ENCODE results near the gene ANK2.

Gene ANK2

GRCh38 chr4:113290666-113291065, 241.2 kb downstream of the ANK2 start:
- DNase-seq (ENCODE audit: low read depth) = no peak

GRCh38 chr4:113292371-113293042, 243.1 kb downstream of the ANK2 start:
- no peak for DNase-seq (ENCODE audit: low read depth)

GRCh38 chr4:113293043-113293560, 243.6 kb downstream of the ANK2 start:
- no peak for DNase-seq (ENCODE audit: low read depth)

- no peak for DNase-seq (ENCODE audit: low read depth)
Observed at GRCh38 chr4:113293674-113294073, 244.2 kb downstream of the ANK2 start.

DNA sequence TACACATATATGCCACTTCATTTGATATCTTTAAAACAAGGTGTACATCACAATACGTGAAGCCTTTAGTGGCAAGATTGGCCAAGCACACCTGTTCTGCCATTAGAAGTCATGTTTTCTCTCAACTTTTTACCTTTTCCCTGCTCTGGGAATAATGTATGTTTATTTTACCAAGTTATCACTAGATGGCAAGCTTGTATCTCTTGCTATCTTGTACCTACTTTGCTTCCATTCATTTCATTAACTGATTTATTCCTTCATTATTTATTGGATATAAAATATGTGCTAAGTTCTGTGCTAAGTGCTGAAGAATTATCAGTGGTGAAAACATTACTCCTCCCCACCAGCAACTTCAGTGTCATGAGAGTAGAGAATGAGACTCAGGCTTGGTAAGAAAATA, 245.5 kb downstream of the ANK2 start:
- no peak for DNase-seq (ENCODE audit: low read depth)

DNA sequence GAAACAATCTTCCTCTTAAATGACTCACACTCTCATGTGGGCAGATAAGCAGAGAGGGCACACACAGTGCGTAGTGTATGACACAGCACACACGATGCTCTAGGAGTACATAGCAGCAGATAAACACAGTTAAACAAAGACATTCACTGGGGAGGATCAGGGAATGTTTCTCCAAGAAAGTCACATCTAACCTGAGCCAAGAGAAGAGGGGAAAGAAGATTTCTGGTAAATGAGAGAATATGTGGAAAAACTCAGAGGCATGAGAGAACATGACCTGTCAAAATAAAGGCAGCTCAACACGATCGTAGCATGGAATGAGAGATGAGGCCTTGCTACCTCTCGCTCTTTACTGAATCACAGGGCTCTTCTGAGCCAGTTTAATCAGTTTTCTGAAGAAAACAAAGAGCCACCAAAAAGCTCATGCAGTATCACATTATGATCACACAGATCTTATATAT, 251.0 kb downstream of the ANK2 start:
- no peak for DNase-seq (ENCODE audit: low read depth)

- DNase-seq (ENCODE audit: low read depth) = no peak
Observed at GRCh38 chr4:113302051-113302450, 252.6 kb downstream of the ANK2 start.

DNA sequence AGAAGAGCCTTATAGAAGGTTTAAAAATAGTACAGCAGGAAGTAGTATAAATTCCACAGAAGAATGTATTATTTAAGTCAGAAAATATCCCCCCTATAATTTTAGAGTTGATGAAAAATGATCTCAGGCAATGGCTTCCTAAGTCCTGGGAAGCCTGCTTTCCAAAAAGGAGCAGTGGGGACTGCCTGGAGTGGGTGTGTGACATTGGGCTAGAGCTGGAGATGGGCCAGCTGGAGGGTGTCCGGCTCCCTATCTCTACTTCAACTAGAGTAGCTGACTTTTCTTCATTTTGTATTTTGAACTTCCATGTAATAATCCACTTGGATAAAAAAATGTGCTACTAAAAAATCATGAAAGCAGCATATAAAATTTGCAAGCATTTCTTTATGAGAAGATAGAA, 253.9 kb downstream of the ANK2 start:
- DNase-seq (ENCODE audit: low read depth) = no peak

DNA sequence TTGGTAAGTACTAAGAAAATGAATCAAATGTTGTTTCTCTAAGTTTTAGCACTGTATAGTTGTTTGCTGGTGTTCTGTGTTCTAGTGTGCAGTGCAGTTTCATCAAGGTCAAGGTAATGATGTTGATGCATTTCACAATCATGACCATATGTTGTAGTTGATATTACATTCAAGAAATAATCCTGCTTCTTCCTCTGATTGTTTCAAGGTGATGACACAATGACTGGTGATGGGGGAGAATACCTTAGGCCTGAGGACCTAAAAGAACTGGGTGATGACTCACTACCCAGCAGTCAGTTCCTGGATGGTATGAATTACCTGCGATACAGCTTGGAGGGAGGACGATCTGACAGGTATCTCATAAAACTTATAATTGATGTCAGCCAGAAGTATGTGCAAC, 261.6 kb downstream of the ANK2 start:
- DNase-seq (ENCODE audit: low read depth) = no peak

DNA sequence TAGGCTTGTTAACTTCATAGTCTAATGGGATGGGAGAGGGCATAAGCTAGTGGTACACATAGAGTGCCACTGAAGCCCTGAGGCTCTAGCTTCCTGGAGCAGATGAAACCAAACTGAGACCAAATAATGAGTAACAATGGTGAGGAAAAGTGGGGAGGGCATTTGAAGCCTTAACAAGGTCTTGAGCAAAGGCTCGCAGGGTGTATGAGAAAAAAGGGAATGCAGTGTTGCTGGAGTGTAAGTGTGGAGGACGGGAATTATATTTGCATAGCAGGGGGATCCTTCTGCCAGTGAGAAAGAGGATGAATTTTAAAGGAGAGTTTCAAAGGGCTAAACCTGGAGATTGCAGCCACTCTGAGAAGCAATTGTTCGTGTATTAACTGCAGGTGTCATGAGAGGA, 263.1 kb downstream of the ANK2 start:
- no peak for DNase-seq (ENCODE audit: low read depth)

DNA sequence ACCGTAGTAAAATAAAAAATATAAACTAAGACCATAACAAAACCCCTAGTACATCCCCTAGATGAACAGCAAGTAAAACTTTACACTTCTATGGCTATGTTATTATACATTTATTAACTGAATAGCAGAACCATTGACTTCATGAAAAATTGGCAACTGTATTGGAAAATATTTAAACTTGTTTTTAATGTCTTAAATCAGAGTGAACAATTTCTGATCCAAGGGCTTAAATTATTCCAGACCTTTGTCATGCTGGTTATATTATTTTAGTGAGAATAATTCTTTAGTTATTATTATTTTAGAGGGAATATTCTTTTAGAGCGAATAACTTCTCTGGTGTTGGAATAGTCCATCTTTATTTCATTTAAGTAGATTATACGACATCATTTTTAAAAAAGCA, 265.0 kb downstream of the ANK2 start:
- no peak for DNase-seq (ENCODE audit: low read depth)

DNA sequence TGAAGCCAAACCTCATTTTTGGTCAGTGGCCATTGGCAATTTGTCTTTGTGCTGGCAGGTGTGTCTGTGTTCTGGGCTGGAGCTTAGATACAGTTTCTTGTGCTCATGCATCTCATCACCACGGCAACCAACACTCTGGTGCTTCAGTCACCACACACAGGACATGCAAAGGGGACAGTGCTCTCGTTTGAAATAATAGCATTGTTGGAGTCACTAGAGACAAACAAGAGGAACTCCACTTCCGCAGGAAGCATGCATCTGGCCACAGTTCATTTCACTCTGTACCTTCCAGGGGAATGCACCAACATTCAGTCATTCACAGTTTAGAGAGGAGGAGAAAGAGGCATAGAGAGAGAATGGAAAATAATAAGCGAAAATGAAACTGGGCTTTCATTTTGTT, 267.4 kb downstream of the ANK2 start:
- no peak for DNase-seq (ENCODE audit: low read depth)

DNA sequence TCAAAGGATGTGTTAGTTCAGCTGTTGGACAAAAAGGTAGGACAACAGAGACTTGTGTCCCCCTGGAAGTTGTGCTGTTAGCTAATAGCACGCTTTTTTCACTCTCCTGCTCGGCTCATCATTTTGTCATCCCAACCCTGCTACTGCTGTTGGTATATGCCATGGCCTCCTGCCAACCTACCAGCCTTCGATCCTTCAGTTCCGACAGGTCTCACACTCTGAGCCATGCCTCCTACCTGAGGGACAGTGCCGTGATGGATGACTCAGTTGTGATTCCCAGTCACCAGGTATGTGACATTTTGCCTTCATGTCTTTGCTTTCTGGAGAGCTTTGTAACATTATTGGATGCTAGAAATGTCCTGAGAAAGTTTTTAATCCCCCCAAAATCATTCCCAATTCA, 268.1 kb downstream of the ANK2 start:
- no peak for DNase-seq (ENCODE audit: low read depth)

- DNase-seq (ENCODE audit: low read depth) = no peak
Observed at GRCh38 chr4:113322736-113323135, 273.3 kb downstream of the ANK2 start.

- no peak for DNase-seq (ENCODE audit: low read depth)
Observed at GRCh38 chr4:113325876-113326615, 276.6 kb downstream of the ANK2 start.

DNA sequence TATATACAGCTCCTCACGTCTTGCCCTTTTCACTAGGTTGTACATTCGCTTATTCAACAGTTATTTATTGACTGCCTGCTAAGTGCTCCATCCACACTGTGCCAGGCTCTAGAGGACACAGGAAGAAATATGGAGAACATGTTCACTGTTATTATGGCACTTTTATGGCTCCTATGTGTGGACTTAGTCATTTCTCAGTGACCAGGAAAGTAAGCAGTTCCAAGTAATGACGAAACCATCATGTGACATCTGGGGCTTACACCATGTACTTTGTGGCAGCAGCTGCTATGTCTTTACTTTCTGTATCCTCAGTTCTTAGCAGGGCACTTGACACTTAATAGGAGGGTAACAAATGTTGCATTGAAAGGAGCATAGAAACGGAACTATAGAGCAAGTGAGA, 278.0 kb downstream of the ANK2 start:
- no peak for DNase-seq (ENCODE audit: low read depth)

GRCh38 chr4:113328514-113328913, 279.1 kb downstream of the ANK2 start:
- DNase-seq (ENCODE audit: low read depth) = no peak

- DNase-seq (ENCODE audit: low read depth) = no peak
Observed at GRCh38 chr4:113330200-113330599, 280.7 kb downstream of the ANK2 start.

- DNase-seq (ENCODE audit: low read depth) = no peak
Observed at GRCh38 chr4:113331811-113332210, 282.4 kb downstream of the ANK2 start.

GRCh38 chr4:113332701-113333100, 283.2 kb downstream of the ANK2 start:
- DNase-seq (ENCODE audit: low read depth) = no peak

GRCh38 chr4:113335746-113336145, 286.3 kb downstream of the ANK2 start:
- DNase-seq (ENCODE audit: low read depth) = no peak

DNA sequence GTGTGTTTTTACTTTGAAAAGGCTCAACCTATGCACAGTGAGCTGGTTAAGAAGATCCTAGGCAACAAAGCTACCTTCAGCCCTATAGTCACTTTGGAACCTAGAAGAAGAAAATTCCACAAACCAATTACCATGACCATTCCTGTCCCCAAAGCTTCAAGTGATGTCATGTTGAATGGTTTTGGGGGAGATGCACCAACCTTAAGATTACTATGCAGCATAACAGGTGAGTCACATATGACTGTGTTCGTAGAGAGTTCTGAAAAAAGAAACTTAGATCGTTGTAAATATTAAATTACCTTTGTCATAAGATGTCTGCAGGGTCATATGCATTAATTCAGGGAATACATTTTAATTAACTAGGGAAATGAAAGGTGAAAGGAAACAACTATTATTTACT, 287.1 kb downstream of the ANK2 start:
- no peak for DNase-seq (ENCODE audit: low read depth)

DNA sequence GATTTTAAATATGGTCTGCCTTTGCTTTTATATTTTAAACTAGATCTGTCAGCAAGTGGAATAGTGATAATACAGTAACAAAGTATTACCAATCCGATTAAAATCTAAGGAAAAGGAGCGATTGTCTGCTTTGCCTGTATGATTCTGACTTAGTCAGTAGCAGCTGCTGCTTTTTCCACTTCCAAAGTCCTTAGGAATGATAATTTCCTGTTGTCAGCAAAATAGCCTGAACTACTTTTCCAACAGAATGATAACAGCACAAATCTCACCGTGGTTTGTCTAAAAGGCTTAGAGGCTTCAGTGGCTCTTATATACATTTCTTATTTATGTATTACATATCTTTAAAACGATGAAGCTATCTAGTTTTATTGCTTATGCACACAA, 290.0 kb downstream of the ANK2 start:
- no peak for DNase-seq (ENCODE audit: low read depth)

- no peak for DNase-seq (ENCODE audit: low read depth)
Observed at GRCh38 chr4:113344100-113344499, 294.6 kb downstream of the ANK2 start.
